NCI-H1694 treated with DMSO at 0.1 percent for 48 hours (cell line): ENCODE data around the gene C15orf39.
"Not testable (repeated sequence)": the region's sequence is repeated elsewhere in the genome, so short reads cannot be mapped to it uniquely, and the experiment has no call there.

ENCODE experiments used
- DNase-seq: peaks from one replicate; lab custom pipeline; 2025; lab: John Stamatoyannopoulos, UW

The C15orf39 gene

DNA sequence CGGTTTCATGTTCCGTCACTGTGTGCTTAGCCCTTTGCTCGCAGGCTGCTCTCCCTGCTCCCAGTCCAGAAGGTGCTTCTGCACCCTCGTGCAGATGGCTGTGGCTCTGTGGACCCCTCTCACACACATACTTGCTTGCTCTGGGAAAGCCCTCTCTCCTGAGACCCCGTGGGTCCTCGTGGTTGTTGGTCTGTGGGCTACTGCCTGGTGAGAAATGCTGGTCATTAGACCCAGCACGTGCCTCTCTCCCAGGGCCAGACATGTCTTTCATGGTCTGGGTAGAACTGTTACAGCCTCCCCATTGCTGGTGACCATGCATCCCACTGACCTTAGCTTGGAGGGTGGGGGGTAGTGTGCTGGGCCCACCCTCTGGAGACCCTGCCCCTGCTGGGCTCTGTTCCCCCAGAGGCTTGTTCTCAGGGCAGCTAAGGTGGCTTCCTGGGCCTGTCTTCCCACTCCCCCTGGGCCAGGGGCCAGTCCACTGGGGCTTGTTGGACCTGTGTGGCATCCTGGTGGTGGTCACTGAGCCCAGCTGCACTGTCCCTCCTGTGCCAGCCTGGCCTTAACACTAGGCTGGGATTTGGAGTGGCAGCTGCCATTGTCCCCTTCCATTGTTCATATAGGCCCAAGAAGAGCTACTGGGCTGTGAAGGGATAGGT lies 10.6 kb downstream of the C15orf39 start:
- DNase-seq, result no peak

- DNase-seq, result no peak
Observed at GRCh38 chr15:75213212-75213767, 11.6 kb downstream of the C15orf39 start.

DNA sequence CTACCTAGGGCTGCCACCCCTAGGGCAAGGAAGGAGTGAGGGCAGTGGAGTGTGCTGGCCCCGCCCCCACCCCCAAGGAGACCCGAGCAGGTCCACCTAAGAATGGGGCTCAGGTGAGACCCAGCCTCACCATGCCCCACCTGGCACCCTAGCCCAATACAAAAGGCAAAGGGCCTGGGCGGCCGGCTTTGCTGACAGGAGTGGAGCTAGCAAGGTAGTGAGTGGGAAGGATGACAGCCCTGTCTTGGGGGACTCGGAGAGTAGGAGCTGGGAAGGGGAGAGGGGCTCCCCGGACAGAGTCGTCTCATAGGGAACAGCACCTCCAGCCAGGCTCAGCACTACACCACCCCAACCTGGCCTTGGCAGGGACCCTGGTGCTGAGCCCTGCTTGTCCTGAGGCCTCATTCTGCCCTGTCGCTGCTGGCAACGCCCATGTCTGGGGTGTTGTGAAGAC lies 12.1 kb downstream of the C15orf39 start:
- no peak for DNase-seq

GRCh38 chr15:75214293-75215096 lies 12.8 kb downstream of the C15orf39 start:
- DNase-seq, result no peak

- no peak for DNase-seq
Observed at GRCh38 chr15:75215107-75216004, 13.7 kb downstream of the C15orf39 start.

DNA sequence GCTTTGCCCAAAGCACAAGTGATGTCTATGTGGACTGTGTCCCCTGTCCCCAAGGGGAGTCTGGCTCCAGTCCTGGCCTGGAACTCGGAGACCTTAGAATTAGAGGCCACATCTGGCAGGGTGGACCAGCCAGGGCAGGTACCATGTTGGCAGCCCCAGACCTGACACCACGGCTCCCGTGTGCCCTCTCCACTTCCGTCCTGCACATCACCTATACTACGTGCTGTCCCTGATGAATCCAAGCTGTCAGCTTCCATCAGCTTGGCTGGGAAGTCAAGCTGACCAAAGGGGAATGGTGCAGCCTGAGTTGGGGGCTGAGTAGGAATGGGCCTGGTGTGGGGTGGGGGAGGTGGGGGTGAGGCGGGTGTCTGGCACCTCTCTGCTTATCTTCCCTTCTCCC lies 15.3 kb downstream of the C15orf39 start:
- no peak for DNase-seq

- DNase-seq, result not testable (repeated sequence)
Observed at GRCh38 chr15:75217574-75217973, 15.9 kb downstream of the C15orf39 start.

- not testable (repeated sequence) for DNase-seq
Observed at GRCh38 chr15:75219507-75219929, 17.8 kb downstream of the C15orf39 start.

DNA sequence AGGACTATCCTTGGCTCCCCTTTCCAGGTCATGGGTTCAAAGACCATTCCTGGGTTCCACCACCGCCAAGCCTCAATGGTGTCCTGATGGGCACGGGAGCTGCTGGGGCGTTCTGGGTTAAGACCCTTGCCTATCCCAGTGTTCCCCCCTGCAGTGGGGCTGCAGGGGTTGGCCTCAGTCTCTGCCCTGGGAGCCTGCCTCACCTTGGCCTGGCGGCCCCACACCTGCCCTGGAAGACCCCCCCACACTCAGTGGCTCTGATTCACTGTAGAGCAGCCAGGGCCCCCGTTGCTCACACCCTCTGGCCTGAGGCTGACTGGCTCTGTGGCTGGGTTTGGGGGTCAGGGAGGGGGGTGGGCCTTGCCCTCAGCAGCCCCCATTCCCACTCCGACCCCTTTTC lies 22.0 kb downstream of the C15orf39 start:
- no peak for DNase-seq

- no peak for DNase-seq
Observed at GRCh38 chr15:75224281-75224680, 22.6 kb downstream of the C15orf39 start.

GRCh38 chr15:75225102-75225836 lies 23.6 kb downstream of the C15orf39 start:
- not testable (repeated sequence) for DNase-seq

- DNase-seq, result no peak
Observed at GRCh38 chr15:75225951-75226732, 24.5 kb downstream of the C15orf39 start.

GRCh38 chr15:75227112-75227511 lies 25.4 kb downstream of the C15orf39 start:
- DNase-seq, result not testable (repeated sequence)

DNA sequence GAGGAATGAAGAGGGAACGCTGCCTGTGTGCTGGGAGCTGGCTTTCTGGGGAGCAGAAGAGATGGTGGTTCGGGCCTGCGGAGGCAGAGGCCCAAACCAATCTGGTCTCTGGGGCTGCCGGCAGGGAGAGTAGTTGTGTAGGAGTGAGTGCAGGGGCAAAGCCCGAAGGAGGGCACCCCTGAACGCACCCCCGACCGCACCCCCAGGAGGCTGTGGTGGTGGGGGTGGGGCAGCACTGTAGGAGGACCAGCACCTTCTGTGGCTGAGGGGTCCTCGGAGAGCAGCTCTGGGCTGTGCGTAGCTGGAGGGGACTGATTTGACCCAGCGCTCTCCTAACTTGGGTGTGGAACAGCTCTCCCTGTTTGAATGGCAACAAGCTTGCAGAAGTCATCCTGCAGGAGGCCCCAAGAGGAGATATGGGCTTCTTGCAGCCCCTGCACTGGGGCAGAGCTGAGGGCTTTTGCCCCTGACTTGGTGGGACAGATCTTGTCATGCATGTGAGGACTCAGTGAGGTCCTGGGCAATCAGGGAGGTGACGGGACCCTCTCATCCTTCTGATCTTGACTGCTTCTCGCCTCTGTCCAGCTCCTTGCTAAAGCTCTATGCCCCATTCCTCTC lies 26.1 kb downstream of the C15orf39 start:
- no peak for DNase-seq

GRCh38 chr15:75228787-75229186 lies 27.1 kb downstream of the C15orf39 start:
- DNase-seq, result no peak

DNA sequence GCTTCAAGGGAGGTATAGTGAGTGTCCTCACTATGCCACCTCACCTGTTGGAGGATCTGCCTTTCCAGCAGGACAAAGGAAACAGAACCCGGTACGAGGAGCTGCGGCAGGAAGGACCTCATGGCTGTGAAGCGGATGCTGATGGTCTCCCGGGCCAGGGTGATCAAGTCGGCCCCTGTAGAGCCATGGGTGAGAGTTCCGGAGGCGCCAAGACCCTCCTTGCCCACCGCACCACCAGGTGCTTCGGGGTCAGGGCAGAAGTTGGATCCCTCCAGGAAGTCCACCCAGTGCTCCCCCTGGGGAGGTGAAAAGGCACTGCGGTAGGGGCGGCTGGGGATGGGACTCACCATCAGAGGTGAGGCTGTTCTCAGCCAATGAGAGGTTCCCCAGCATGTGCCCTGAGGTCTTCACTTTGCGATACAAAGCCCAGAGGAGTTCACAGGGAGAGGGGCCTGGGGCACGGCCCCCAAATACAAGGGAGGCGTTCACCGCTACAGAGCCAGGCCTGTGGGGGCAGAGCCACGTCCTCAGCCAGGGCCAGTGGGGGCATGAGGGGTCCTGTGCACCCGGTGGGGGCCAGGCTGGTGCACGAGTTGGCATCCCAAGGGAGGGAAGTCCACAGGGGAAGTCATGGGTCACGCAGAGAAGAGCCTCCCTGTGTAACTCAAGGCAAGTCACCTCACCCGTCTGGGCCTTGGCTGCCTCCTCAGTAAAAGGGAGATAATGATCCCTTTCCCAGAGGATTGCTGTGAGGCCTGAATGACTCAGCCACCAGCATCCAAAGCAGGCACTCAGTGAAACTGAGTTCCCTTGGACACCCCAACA lies 27.7 kb downstream of the C15orf39 start:
- no peak for DNase-seq

DNA sequence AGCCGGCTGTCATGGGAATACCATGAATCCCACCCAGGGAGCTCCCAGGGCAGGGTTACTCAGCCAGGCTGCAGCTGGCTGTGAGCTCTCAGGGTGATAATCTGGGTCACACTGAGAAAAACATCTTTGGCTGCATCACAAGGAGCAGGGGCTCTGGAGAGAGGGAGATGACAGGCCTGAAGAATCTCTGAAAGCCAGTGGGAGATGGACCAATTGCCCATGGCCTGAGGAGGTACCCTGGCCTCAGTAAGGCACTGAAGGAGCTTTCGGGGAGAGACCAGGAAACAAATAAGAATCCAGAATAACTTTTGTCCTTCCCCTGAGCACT lies 28.3 kb downstream of the C15orf39 start:
- no peak for DNase-seq

DNA sequence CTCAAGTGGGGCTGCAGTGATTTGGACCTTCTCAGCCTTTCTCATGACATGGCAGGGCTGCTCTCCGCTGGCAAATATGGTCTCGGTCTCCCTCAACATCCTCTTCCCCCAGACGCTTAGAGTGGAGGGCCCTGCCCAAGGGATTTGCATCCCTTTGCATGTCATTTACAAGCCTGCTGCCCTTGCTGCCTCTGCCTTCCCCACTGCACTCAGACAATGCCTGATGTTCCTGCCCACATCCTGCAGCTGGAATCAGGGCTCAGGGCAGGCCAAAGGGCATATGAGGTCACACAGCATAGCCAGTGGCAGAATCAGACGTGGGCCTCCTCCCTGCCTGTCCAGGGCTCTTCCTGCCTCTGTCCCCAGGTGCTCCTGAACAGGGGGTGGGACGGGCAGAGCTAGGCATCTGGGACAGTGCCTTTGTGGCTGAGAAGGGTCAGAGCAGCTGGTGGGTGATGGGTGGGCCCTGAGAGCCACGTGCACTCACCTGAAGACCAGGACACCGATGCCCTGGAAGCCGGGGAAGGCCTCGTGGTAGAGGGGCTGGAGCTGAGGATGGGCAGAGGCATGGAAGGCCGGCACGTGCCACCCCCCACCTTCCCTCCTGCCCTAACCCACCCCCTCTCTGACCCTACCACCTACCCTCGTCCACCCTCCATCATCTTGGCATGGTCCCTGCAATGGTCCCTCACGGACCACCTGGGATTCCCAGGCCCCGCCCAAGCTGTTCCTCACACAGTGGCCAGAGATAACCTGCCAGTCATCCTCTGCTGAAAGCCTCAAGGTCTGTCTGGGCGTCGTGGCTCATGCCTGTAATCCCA lies 29.1 kb downstream of the C15orf39 start:
- DNase-seq, result no peak
